GM12864 (cell line): ENCODE measurements around the gene MYO15B.

ENCODE experiments used
- DNase-seq: peaks from one replicate; pipeline ENCODE4 v3.0.0-alpha.2; 2011; ENCODE audit warnings: low read depth
- H3K4me3 ChIP-seq: 2 replicates; pipeline ENCODE4 v1.5.1; 2011; ENCODE audit warnings: mild to moderate bottlenecking, low read depth, low read length, control low read depth
- TF ChIP-seq, protein P1 (sequence below): IDR thresholded peaks from 2 replicates; pipeline ENCODE4 v1.5.1; 2011; ENCODE audit warnings: low read depth, mild to moderate bottlenecking, moderate library complexity, low read length, control low read depth, inconsistent platforms; ENCODE audit errors: missing control alignments

Gene MYO15B

DNA sequence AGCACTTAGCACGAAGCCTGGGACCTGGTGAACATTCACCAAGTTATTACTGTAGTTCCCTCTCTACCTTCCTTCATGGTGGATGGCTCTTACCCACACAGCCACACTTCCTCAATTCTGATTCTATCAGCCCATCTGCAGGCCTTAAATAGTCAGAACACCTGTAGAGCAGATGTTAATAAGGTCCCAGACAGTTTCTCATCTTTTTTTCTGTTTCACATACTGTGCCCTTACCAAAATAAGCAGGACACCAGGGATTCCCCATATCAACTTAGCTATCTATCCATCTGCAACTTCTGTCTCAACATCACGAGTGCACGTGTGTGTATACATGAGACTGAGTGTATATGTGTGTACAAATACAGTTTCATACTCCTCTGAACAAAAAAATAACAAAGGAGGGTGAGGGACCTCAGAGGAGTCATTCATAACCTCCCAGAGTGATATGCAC lies 76.5 kb downstream of the MYO15B start:
- H3K4me3 ChIP-seq: no peak overlapping the region; the same call in 1 of the 2 replicates
- TF ChIP-seq, protein P1, sequence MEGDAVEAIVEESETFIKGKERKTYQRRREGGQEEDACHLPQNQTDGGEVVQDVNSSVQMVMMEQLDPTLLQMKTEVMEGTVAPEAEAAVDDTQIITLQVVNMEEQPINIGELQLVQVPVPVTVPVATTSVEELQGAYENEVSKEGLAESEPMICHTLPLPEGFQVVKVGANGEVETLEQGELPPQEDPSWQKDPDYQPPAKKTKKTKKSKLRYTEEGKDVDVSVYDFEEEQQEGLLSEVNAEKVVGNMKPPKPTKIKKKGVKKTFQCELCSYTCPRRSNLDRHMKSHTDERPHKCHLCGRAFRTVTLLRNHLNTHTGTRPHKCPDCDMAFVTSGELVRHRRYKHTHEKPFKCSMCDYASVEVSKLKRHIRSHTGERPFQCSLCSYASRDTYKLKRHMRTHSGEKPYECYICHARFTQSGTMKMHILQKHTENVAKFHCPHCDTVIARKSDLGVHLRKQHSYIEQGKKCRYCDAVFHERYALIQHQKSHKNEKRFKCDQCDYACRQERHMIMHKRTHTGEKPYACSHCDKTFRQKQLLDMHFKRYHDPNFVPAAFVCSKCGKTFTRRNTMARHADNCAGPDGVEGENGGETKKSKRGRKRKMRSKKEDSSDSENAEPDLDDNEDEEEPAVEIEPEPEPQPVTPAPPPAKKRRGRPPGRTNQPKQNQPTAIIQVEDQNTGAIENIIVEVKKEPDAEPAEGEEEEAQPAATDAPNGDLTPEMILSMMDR: no peak
- DNase-seq: peak; percentile 95

DNA sequence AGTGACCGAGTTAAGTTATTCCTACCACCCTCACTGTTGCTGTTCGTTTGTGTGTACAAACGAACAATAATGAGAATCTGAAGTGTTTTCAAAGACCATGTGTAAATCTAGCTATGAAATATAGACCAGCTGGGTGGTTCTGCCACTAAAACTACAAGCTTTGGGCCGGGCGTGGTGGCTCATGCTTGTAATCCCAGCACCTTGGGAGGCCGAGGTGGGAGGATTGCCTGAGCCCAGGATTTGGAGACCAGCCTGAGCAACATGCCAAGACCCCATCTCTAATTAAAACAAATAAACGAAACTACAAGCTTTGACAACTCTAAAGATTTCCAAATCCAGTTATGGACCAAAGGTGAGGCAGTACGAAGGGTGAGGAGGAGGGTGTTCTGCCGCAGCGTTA lies 78.4 kb downstream of the MYO15B start:
- H3K4me3 ChIP-seq: peak overlapping the region; percentile 99
- TF ChIP-seq, protein P1: no peak
- no peak for DNase-seq

DNA sequence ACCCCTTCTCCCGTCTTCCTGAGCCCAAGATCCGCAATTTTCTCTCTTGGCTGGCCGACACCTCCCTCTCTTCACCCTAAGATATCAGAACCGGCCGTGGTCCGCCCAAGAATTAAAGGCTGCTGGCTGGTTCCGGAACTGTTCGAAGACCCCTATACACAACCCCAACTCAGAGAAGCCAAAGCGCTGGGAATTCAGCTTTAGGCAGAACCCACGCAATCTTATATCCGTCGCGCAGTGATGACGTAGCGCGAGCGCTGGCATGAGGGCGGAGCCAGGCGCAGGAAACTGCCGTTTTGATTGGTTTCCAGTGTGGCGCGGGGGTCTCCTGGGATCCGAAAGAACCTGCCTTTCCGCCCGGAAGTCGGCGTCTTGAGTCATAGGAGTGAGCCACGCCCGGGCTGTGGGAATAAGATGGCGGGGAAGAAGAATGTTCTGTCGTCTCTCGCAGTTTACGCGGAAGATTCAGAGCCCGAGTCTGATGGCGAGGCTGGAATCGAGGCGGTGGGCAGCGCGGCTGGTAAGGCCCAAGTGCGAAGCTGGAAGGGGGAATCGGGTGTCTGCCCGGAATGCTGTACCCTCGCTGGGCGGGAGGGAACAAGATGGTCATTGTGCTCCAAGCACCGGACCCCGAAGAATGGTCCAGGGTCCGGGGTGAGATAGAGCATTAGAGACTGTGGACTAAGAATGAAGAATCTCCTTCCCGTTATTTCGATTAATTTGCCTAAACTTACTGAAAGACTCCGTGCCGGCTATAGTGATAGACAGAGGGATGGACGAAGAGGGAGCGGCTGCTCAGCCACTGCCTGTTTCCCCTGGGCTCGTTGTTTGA lies 79.6 kb downstream of the MYO15B start, which contains the start of the genes RECQL5 and SAP30BP:
Gene RECQL5 (minus strand): TSS at position 196 of the 832 bp plus-strand sequence. CDS start 597 bp downstream, outside the sequence.
Gene SAP30BP (plus strand): TSS at position 380 of the 832 bp plus-strand sequence. CDS start 35 bp downstream, at position 415.
- H3K4me3 ChIP-seq: peak within 1 kb of the TSS; percentile 99
- TF ChIP-seq, protein P1: no peak
- DNase-seq: peak; percentile 96

GRCh38 chr17:75667825-75668224 lies 80.2 kb downstream of the MYO15B start:
- no peak for DNase-seq
- H3K4me3 ChIP-seq: peak overlapping the region; percentile 99
- TF ChIP-seq, protein P1: no peak

- TF ChIP-seq, protein P1: no peak
- H3K4me3 ChIP-seq: no peak overlapping the region; the same call in 1 of the 2 replicates
- DNase-seq: no peak
These were observed 80.9 kb downstream of the MYO15B start for GRCh38 chr17:75668489-75668888.

DNA sequence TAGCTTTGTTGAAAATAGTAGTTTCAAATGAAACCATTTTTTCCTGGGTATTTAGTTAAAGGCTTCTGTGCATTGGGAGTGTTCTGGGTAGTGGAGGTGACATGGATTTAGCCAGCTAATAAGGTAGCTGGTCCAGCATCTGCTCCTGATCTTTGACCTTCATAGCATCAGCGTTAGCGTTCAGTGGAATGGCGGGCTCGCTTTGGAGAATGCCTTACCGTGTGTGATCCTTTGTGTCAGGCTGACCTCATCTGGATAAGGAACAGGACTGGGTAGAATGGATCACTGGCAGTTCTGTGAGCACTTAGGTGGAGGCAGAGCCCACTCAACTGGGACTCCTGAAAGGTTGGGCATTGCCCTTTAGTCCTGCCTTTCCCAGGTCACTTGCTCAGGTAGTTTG lies 83.3 kb downstream of the MYO15B start:
- TF ChIP-seq, protein P1: no peak
- no peak for DNase-seq
- no peak overlapping the region for H3K4me3 ChIP-seq

DNA sequence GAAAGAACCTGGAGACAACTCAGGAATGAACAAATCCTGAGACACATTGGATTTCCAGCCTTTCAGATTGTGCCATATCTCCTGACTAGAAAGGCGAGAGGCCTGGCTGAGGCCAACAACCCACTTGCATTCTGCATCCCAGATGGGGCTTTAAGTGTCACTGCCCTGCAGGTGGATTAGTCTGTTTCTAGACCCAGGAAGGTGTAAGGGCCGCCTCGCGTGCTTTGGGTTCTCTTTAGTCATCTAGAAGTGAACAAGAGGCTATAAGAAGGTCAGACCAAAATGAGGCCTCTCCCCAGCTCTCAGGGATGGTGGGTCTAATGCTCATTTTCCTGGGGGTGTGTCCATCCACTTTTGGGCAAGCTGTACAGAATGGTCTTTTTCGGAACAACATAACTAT lies 84.4 kb downstream of the MYO15B start:
- no peak for DNase-seq
- TF ChIP-seq, protein P1: no peak
- H3K4me3 ChIP-seq: no peak overlapping the region
